Fibroblast of villous mesenchyme (primary cell): ENCODE data around the gene CAMK2D. TPM values are rescaled to one million over a fixed set of nuclear protein-coding genes. Genes with fewer than 3 reads are reported as not detected.
A peak's percentile ranks its signal among the peaks of the same experiment; 100 is the strongest.

ENCODE experiments used
- DNase-seq: peaks from one replicate; pipeline ENCODE4 v3.0.0-alpha.2; 2010; ENCODE audit warnings: low read depth
- H3K4me3 ChIP-seq: 2 replicates; pipeline ENCODE4 v1.5.1; 2011; ENCODE audit warnings: low read depth, mild to moderate bottlenecking, low read length
- CTCF ChIP-seq: IDR thresholded peaks from 2 replicates; pipeline ENCODE4 v1.5.1; 2012; ENCODE audit warnings: low read depth, mild to moderate bottlenecking, low read length; ENCODE audit not compliant: insufficient read depth
- total RNA-seq: library from RNA; depleted of rRNA; stranded (reverse); fragments of >200 nt; gene quantifications from 2 replicates; pipeline ENCODE4 v1.2.3, GENCODE V29; 2012

CAMK2D gene
- total RNA-seq, 1 donor, result 161 TPM

GRCh38 chr4:113665036-113665435 is 96.5 kb downstream of the CAMK2D start:
- DNase-seq, result no peak
- TF ChIP-seq CTCF, result no peak
- no peak overlapping the region for H3K4me3 ChIP-seq

DNA sequence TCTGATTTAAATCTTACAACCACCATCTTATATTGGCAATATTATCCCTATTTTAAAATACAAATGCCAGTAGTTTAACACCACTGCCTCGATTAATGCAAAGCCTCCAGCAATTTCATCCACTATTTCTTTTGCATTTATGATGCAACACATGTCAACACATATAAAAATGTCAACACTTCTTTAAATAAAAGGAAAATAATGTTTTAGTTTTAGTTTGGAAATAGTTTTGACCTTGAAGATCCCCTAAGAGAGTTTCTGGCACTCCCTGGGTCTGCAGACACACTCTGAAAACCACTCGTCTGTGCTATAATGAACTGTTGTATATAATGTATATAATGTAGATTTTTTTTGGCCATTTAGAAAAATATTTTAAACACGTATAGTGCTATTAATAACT is 99.0 kb downstream of the CAMK2D start:
- no peak for TF ChIP-seq CTCF
- H3K4me3 ChIP-seq, result no peak overlapping the region
- DNase-seq, result peak; percentile 46

GRCh38 chr4:113659127-113659526 is 102.4 kb downstream of the CAMK2D start:
- peak; percentile 42 for DNase-seq
- TF ChIP-seq CTCF, result no peak
- H3K4me3 ChIP-seq, result no peak overlapping the region

DNA sequence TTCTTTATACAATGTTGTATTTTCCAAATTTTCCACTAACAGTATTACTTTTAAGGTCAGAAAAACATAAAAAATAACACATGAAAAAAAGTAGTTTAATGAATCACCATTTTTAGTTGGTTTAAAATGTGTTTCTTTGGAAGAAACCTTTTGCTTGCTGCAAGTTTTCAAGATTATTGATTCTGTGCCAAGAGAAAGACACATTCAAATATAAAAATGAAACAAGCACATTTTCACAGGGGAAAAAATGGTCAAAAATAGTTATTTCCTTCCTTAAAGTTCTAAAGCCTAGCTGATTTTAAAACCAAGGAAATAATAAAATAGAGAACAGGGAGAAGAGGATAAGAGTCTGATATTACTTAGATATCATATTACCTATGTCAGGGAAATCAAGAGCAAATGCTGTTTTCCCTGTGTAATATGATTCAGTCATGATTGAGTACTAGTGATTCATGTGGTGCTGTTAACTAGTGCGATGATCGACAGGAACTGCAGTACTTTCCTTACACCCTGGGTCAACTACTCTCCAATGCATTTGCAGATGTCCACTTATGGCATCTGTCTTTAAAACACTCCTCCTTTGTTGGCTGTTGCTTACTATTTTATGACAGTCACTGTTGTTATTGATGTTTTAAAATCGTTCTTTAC is 103.8 kb downstream of the CAMK2D start:
- DNase-seq, result no peak
- no peak for TF ChIP-seq CTCF

DNA sequence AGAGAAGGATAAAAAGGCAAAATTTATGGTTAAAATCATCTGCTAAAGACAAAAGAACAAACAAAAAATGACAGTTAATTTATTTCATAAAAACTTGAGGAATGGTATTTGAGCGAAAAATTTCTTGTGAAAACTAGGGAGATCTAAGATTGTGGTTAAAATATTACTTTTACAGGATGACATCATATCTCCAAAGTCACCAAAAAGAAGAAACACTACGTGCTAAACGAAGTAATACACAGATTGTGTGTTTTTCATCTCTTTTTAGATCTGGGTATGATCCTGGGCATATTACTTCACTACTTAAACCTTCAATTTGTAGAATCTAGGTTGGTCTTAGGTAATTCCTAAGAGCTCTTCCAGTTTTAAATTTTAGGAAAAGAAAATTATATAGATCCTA is 107.7 kb downstream of the CAMK2D start:
- DNase-seq, result no peak
- no peak overlapping the region for H3K4me3 ChIP-seq
- no peak for TF ChIP-seq CTCF

More for the DNA sequence above, 103.8 kb downstream of the CAMK2D start:
- H3K4me3 ChIP-seq, result no peak overlapping the region

DNA sequence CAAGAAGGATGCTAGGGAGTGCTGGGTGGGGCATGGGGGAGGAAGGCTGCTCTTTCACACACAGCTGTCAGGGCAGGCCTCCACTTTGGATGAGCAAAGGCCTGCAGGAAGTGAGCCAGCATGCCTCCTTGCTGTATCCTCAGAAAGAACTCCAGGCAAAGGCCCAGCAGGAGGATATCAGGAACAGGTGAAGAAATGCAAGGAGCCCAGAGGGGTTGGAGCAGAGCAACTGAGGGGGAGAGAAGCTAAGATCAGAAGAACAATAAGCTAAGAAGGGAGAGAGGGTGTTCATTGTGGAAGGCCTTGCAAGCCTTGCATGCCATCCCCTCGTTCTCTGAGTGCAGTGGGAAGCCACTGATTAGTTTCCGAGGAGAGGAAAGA is 115.1 kb downstream of the CAMK2D start:
- TF ChIP-seq CTCF, result no peak

More for the DNA sequence above, 115.1 kb downstream of the CAMK2D start:
- DNase-seq, result peak; percentile 21
- no peak overlapping the region for H3K4me3 ChIP-seq
